Measurements from ENCODE around the gene GPC5. TPM values are rescaled to one million over a fixed set of nuclear protein-coding genes. Genes with fewer than 3 reads are reported as not detected.

Gene GPC5
- total RNA-seq, 1 donor from 2014 or later = 10.2 TPM

DNA sequence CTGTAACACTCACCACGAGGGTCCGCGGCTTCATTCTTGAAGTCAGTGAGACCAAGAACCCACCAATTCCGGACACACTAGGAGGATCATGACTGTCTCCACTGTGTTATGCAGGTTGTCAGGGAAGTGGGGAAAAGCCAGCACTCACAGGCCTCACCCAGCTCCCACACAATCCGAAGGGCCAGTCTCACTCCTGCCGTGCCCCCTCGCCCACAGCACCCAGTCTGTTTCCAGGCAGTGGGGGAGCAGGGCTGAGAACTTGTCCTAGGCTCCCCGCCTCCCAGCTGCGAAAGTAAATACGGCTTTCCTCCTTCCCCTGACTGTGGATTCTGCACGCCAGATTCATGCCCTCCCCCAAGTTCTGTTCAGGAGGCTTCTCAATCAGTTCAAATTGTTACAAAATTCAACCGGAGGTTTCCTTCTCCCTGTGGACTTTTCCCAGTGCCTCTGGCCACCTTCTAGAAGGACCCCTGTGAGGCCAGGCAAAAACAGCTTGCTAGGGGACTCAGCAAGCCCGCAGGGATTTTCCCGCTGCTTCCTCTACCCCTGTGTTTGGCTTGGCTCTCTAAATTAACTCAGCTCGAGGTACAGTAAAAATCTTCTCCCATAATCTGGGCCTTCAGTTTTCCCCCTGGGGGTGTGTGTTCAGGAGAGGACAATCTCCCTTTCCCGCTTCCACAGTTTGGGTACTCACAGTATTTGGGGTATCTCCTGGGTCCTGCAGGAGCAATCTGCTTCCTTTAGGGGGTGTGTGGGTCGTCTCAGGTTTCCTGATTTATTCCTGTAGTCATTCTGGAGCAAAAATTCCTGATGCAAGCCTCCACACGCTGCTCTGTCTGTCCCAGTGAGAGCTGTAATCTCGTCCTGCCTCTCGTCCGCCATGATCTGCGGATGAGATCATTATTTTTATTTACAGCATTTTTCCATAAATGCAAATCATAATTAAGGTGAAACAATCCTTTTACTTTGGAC, 899.8 kb downstream of the GPC5 start:
- peak overlapping the region; percentile 81 for H3K27ac Mint-ChIP-seq (ENCODE audit: unreplicated experiment)
- TF ChIP-seq, protein P1, sequence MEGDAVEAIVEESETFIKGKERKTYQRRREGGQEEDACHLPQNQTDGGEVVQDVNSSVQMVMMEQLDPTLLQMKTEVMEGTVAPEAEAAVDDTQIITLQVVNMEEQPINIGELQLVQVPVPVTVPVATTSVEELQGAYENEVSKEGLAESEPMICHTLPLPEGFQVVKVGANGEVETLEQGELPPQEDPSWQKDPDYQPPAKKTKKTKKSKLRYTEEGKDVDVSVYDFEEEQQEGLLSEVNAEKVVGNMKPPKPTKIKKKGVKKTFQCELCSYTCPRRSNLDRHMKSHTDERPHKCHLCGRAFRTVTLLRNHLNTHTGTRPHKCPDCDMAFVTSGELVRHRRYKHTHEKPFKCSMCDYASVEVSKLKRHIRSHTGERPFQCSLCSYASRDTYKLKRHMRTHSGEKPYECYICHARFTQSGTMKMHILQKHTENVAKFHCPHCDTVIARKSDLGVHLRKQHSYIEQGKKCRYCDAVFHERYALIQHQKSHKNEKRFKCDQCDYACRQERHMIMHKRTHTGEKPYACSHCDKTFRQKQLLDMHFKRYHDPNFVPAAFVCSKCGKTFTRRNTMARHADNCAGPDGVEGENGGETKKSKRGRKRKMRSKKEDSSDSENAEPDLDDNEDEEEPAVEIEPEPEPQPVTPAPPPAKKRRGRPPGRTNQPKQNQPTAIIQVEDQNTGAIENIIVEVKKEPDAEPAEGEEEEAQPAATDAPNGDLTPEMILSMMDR (IDR thresholded peaks at IDR 0.05; ENCODE audit: partially characterized antibody, unreplicated experiment) = no peak
- H3K4me1 Mint-ChIP-seq (ENCODE audit: low read depth, unreplicated experiment) = peaks cover 20% of the 10 kb centered on the region
- H3K9me3 Mint-ChIP-seq (ENCODE audit: unreplicated experiment) = peaks cover 3% of the 10 kb centered on the region
- DNase-seq = no peak
- peak overlapping the region; percentile 21 for H3K4me3 Mint-ChIP-seq (ENCODE audit: unreplicated experiment)
- no peaks in the 10 kb centered on the region for H3K36me3 Mint-ChIP-seq (ENCODE audit: unreplicated experiment)
- H3K27me3 Mint-ChIP-seq (ENCODE audit: unreplicated experiment) = no peaks in the 10 kb centered on the region

DNA sequence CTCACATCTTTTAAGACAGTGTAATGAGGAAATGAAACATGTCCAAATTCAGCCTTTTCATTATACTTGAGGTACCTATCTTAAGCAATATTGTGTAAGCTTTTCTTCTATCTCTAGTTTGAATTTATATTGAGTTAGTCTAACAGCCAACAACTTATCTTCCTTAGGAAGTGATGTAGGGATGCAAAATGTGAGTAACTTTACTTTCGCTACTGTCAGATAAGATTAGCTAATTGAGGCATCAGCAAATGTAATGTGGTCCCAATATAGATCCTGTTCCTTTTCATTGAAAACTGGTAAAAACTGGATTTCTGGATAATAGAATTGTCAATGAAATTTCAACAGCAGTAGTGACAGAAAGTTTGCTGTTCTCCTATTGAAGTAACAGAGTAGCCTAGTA, 902.2 kb downstream of the GPC5 start:
- Mint-ChIP-seq H3K9me3 (ENCODE audit: unreplicated experiment) (peaks cover 3% of the 10 kb centered on the region), H3K4me3 (ENCODE audit: unreplicated experiment) (no peak overlapping the region), H3K27me3 (ENCODE audit: unreplicated experiment) (no peaks in the 10 kb centered on the region), H3K27ac (ENCODE audit: unreplicated experiment) (no peak overlapping the region), H3K36me3 (ENCODE audit: unreplicated experiment) (no peaks in the 10 kb centered on the region), H3K4me1 (ENCODE audit: low read depth, unreplicated experiment) (peaks cover 19% of the 10 kb centered on the region)
- TF ChIP-seq, protein P1 (IDR thresholded peaks at IDR 0.05; ENCODE audit: partially characterized antibody, unreplicated experiment) = no peak
- DNase-seq = no peak

DNA sequence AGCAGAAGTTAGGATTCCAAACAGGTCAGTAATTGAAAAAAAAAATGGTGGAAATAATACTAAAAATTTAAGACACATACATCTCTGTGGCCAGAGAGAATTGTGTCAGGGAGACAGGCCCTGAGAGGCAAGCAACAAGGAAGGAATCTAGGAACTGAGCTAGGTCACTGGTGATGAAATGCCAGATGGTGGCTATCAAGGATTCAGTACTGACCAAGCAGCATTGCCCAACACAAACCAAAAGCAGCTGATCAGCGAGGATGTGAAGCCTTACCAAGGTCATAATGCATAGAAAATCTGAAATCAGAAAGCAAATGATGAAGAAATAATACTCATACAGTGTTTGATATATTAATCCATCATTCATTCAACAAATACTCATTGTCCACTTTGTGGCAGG, 905.0 kb downstream of the GPC5 start:
- H3K36me3 Mint-ChIP-seq (ENCODE audit: unreplicated experiment) = no peaks in the 10 kb centered on the region
- no peak overlapping the region for H3K27ac Mint-ChIP-seq (ENCODE audit: unreplicated experiment)
- peaks cover 8% of the 10 kb centered on the region for H3K4me1 Mint-ChIP-seq (ENCODE audit: low read depth, unreplicated experiment)
- no peak overlapping the region for H3K4me3 Mint-ChIP-seq (ENCODE audit: unreplicated experiment)
- no peak for DNase-seq
- no peaks in the 10 kb centered on the region for H3K9me3 Mint-ChIP-seq (ENCODE audit: unreplicated experiment)
- TF ChIP-seq, protein P1 (IDR thresholded peaks at IDR 0.05; ENCODE audit: partially characterized antibody, unreplicated experiment) = no peak
- H3K27me3 Mint-ChIP-seq (ENCODE audit: unreplicated experiment) = no peaks in the 10 kb centered on the region

DNA sequence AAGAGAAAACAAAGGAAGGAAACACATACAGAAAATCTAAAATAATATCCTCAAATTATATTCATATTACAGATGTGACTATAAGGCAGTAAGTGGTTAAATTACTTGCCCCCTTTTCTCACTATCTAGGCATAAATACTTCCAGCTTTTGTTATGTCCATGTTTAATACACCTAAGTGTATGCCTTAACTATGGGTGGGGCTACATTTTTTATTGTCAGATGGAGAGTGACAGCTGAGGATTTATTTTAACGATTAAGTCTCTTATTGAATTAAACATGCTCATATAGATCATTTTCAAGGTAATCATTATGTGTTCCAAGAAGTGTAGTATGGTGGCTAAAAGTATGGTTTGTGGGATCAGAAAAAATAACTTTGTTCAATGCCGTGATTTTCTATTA, 909.3 kb downstream of the GPC5 start:
- TF ChIP-seq, protein P1 (IDR thresholded peaks at IDR 0.05; ENCODE audit: partially characterized antibody, unreplicated experiment) = no peak
- Mint-ChIP-seq H3K4me3 (ENCODE audit: unreplicated experiment) (no peak overlapping the region), H3K9me3 (ENCODE audit: unreplicated experiment) (no peaks in the 10 kb centered on the region), H3K36me3 (ENCODE audit: unreplicated experiment) (no peaks in the 10 kb centered on the region), H3K27me3 (ENCODE audit: unreplicated experiment) (no peaks in the 10 kb centered on the region), H3K27ac (ENCODE audit: unreplicated experiment) (no peak overlapping the region), H3K4me1 (ENCODE audit: low read depth, unreplicated experiment) (no peaks in the 10 kb centered on the region)
- DNase-seq = no peak

DNA sequence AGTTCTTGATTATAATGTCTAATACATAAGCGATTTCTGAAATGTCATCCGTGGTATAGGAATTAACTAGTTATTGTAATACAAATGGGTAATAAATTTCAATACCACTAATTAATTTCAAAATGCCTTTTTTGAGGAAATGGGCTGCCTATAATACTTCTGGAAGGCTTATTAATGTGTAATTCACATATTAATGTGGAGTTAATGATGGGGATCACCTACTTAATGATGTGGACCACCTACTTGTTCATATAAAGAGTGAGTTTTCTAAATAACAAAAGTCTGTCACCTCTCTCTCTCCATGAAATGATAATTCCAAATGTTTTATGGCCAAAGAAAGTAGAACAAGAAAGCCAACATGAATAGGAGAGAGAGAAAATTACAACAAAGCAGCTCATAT, 914.4 kb downstream of the GPC5 start:
- H3K9me3 Mint-ChIP-seq (ENCODE audit: unreplicated experiment) = no peaks in the 10 kb centered on the region

More for the DNA sequence above, 914.4 kb downstream of the GPC5 start:
- TF ChIP-seq, protein P1 (IDR thresholded peaks at IDR 0.05; ENCODE audit: partially characterized antibody, unreplicated experiment) = no peak
- H3K27ac Mint-ChIP-seq (ENCODE audit: unreplicated experiment) = no peak overlapping the region
- no peak overlapping the region for H3K4me3 Mint-ChIP-seq (ENCODE audit: unreplicated experiment)
- no peaks in the 10 kb centered on the region for H3K4me1 Mint-ChIP-seq (ENCODE audit: low read depth, unreplicated experiment)
- H3K36me3 Mint-ChIP-seq (ENCODE audit: unreplicated experiment) = no peaks in the 10 kb centered on the region
- no peak for DNase-seq
- no peaks in the 10 kb centered on the region for H3K27me3 Mint-ChIP-seq (ENCODE audit: unreplicated experiment)

All from glutamatergic neuron (in vitro differentiated cells).